Measurements from ENCODE around the gene GPR179.

DNA sequence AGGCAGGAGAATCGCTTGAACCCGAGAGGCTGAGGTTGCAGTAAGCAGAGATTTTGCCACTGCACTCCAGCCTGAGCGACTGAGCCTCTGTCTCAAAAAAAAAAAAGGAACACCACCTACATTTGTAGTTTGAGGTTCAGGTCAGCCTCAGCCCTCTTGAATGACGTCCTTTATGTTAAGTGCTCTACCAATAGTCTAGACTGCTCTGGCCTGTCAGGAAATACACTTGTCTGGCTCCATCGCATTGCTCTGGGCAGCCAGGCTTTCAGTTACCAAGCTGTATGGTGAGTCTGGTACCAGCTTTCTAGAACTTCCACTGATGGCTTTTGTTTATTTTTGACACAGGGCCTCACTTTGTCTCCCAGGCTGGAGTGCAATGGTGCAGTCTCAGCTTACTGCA lies 19.3 kb upstream of the GPR179 start:
- TF ChIP-seq, protein P1, sequence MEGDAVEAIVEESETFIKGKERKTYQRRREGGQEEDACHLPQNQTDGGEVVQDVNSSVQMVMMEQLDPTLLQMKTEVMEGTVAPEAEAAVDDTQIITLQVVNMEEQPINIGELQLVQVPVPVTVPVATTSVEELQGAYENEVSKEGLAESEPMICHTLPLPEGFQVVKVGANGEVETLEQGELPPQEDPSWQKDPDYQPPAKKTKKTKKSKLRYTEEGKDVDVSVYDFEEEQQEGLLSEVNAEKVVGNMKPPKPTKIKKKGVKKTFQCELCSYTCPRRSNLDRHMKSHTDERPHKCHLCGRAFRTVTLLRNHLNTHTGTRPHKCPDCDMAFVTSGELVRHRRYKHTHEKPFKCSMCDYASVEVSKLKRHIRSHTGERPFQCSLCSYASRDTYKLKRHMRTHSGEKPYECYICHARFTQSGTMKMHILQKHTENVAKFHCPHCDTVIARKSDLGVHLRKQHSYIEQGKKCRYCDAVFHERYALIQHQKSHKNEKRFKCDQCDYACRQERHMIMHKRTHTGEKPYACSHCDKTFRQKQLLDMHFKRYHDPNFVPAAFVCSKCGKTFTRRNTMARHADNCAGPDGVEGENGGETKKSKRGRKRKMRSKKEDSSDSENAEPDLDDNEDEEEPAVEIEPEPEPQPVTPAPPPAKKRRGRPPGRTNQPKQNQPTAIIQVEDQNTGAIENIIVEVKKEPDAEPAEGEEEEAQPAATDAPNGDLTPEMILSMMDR (IDR thresholded peaks at IDR 0.05), result no peak
- no peak for TF ChIP-seq POLR2A (IDR thresholded peaks at IDR 0.05)

Measured in ovary (tissue), 3 donors.